HL-60/S4 treated with retinoic acid at 250 ng/mL for 4 days and 3 days (cell line): ENCODE data around the gene SLC32A1.

Experiments
- in situ Hi-C: fragments of 300-500 bp; cut with MboI; formaldehyde crosslinking; loops from 2 replicates; pipeline ENCODE4 v1.7.0; 2022; ENCODE audit warnings: low sequenced_read_pairs

Gene SLC32A1

DNA sequence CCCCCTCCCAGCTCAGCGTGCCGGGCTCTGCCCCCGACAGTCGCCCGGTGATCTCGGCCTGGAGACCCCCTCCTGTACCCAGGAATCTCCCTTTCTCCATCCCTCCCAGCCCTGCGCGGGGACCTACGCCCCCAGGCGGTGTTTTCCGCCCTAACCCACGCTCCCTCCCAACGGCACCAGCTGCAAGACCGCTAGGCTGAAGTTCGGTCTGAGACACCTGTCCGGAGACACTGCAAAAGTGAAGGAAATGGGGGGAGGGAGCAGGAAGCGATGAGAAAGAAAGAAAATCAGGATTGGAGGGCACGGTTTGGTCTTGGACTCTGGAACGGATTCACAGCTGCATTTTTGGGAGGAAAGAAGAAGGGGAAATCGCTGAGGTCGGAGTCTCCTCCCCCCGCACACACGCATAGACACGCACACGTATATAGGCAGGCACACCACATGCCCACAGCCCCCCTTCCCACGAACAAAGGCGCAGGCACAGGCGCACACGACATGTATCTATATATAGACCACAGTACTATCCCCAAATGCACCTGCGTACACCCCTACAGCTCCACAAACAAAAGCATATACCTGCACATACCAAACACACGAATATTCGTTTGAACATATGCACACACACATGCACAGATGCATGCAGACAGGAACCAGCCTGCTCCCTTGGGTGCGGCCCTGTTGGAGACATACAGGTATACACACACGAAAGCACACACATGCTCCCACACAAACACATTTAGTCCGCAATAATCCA is 1.0 kb downstream of the SLC32A1 start:
- in situ Hi-C loops = no loop called here

DNA sequence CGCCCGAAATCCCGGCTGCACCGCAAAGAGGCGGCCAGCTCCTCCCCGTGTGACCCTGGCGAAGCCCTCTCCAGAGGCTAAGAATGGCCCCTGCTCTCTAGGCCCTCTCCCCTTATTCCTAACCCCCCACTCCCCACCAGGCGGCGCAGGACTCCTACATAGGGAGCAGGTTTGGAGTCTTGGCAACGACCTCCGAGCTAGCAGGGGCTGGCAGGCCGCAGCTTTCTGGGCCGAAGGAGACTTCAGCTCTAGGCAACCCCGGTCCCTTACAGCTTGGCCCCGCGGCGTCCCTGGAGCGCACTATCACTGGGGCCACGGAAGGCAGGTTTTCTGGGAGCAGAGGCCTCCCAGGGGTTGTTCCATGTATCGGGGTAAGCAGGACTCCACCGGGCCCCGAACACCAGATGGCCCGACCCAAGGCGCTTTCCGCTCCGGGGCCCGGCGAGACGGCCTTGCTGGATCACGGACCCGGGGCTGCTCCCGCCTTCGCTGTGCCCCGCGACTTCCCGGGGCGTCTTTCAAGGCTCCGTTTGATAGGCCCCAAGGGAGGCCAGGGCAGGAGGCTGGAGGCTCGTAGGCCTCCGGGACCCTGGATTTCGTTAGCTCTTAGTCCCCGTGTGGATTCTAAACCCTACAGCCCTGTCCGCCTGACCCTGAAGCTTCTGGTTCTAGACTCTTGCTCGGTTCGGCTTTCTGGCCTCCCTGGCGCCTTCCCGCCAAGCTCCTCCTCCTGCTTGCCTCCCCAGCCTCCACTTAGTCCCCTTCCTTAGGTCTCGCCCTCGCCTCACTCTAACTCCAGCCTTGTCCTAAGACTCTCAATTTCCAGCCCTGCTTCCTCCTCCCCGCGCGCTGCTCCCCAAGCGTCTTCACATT is 1.9 kb downstream of the SLC32A1 start:
- in situ Hi-C loops = no loop called here

DNA sequence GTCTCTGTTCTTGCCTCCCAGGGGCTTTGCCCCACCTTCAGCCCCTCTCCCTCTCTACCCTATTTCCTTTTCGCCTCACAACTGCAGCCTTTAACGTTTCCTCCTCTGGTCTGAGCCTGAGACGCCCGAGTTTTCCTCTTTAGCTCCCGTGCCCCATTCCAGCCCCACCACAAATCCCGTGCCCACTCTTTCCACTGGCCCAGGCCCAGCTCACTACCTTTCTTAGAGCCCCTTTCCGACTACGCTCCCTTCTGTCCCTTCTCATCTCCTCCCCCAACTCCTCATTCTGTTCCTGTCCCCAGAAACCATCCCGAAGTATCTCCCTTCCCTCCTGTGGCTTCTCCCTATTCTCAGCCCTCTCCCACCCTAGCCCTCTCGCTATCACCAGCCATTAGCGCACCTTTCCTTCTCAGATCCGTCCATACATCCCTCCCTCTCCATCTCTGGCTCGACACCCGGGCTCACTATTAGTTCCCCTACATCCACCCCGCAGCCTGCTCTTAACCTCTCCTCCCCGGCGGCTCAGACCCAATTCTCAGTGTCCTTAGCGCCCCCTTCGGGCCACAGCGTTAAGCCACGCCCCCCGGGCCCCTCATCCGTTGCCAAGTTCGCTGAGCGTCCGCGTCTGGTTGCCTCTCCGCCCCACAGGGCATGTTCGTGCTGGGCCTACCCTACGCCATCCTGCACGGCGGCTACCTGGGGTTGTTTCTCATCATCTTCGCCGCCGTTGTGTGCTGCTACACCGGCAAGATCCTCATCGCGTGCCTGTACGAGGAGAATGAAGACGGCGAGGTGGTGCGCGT is 2.7 kb downstream of the SLC32A1 start:
- in situ Hi-C loops = no loop called here

DNA sequence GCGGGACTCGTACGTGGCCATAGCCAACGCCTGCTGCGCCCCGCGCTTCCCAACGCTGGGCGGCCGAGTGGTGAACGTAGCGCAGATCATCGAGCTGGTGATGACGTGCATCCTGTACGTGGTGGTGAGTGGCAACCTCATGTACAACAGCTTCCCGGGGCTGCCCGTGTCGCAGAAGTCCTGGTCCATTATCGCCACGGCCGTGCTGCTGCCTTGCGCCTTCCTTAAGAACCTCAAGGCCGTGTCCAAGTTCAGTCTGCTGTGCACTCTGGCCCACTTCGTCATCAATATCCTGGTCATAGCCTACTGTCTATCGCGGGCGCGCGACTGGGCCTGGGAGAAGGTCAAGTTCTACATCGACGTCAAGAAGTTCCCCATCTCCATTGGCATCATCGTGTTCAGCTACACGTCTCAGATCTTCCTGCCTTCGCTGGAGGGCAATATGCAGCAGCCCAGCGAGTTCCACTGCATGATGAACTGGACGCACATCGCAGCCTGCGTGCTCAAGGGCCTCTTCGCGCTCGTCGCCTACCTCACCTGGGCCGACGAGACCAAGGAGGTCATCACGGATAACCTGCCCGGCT is 3.4 kb downstream of the SLC32A1 start:
- in situ Hi-C loops = no loop called here

DNA sequence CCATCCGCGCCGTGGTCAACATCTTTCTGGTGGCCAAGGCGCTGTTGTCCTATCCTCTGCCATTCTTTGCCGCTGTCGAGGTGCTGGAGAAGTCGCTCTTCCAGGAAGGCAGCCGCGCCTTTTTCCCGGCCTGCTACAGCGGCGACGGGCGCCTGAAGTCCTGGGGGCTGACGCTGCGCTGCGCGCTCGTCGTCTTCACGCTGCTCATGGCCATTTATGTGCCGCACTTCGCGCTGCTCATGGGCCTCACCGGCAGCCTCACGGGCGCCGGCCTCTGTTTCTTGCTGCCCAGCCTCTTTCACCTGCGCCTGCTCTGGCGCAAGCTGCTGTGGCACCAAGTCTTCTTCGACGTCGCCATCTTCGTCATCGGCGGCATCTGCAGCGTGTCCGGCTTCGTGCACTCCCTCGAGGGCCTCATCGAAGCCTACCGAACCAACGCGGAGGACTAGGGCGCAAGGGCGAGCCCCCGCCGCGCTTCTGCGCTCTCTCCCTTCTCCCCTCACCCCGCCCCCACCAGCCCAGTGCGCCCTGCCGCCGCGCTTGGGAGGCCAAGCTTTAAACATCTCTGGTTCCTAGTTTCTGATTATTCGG is 4.0 kb downstream of the SLC32A1 start:
- in situ Hi-C loops = no loop called here

DNA sequence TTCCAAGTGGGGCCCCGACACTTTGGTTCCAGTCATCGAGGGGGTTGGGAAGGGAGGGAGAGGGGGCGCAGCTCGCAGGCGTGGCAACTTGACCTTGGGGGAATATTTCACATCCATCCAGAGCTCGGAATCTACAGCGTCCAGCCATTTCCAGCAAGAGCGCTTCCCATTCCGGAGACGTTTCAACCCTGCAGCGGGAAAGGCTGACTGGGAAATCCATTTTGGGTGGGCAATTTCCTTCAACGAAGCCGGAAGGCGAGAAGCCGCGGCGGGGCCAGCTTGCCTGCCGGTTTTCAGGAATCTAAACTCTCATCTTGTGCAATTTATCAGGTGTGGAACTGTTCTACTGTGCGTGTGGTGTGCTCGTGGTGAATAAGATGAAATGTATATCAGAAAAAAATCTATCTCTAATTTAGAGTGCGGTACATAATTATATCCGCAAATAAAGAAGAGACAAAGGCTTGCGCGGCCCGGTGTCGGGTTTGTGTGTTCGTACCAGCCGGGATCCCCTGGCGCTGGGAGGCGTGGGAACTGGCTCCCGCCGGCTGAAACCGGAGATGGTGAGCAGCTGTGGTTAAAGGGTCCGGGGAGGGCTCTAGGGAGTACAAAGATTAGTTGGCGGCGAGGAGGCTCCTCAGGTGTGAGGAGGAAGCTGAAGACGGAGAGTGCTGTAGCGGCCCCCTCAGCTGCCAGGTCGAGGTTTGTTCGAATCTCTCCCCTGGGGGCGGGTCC is 4.8 kb downstream of the SLC32A1 start:
- in situ Hi-C loops = no loop called here

DNA sequence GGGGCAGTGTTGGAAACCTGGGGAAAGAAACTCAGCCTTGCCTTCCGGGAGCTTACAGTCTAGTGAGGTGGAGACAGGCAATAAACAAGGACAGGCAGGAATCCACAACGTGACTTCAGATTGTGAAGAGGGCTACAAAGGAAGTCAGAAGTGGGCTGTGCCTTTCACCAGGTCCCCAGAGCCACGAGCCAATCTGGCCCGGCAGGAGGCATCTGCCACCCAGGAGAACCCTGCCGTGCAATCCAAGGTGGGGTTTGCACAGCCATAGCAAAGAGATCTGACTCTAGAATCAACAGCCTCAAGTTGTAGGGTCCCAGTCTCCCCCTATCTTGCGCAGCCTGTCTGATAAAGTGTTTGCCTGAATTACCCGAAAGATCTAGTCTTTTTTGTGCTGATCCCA is 5.5 kb downstream of the SLC32A1 start:
- in situ Hi-C loops = no loop called here

DNA sequence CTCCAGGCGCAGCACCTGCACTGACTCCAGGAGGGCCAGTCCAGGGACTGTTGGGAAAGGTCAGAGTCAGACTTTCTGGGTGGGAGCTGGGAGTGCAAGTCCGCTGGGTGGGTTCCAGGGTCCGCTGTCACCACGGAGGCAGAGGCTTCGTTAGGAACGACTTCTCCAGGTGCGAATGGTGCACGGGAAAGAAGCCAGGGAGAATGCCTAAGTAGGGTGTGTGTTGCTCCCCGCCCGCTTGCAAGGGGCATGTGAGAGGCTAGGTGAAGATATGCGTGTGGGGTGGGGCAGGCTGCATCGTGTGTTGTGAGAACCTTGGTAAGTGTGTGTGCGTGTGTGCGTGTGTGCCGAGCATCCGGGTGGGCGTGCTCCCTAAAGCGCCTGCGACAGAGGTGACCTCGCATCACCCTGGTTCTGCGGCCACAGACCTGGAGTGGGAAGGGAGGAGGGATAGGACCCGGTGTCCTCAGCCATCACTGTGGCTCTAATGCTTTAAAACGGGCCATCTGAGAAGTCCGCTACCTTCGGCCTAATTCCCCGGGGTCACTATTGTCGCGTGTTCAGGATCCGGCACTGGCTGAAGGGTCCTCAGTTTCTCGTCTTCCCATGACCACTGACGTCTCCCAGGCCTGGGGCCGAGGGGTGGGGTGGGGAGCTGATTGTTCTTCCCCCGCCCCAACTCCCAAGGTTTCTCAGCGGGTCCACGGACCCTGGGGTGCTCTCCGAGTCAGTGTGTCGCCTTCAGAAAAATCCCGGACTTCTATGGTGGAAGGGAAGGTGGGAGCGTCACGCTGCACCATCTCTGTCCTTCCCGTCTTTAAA is 6.1 kb downstream of the SLC32A1 start:
- in situ Hi-C loops = no loop called here

DNA sequence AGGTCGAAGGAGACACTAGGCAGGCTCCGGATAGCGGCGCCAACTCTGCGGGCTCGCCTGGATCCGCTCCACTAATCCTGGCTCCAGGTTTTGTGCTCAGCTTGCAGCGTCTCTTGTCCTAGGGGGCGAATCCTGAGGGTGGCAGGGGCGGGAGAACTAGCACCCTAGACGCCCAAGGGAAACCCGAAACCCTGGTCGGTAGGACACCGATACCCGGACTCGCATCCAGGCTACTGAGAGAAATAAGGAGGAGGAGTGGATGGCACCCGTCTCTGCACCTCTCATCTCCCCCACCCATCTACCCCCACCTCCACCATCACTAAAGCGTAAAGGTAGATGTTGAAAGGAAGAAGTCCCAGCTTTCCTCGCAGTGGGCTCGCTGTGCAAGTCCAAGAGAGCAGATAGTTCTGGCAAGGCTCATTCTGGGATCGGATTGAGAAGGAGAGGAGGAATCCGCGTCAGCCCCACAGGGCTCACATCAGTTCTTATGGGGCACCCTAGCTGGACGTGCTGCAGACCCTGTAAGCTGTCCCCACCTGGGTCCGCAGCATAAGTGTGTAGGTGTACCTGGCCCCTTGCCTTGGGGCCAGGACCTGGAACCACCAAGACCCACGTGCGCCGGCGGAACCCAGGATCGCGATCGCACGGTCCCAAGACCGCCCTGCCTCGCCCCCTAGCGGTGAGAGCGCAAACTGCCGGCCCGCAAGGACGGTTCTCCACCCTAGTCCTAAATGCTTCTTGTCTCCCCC is 6.9 kb downstream of the SLC32A1 start:
- in situ Hi-C loops = no loop called here

DNA sequence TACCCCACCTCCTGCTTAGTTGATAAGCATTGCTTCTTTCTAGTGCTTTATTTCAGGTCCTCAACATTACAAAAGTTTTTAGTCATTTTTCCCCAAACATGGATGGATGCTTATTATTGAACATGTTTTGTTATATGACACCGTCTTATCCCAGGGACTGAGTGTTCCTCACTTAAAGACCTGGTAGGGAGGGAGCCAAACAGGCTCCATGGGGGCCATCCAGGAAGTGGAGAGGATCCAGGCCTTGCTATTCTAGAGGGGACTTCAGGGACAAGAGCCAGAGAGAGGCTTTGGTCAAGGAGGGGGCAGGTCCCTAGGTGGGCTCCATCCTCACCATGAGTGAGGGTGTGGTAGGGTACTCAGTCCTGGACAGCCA is 7.4 kb downstream of the SLC32A1 start:
- in situ Hi-C loops = no loop called here

DNA sequence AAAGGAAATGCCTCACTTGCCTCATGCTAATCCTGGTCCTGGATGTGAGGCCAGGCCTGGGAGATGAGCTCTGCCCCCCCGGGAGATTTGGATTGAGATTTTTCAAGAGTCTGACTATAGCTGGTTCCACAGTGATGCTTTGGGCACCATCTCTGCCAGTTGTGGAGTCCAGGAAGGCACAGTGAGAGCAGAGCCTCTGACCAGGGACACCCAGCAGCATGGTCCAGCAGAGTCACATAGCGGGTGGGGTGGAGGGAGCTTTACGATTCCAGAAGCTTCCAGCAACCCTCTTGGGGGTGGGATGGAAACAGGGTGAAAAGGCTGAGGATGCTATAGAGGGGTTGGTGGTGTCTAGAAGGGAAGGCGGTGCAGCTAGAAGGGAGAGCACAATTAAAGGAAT is 8.7 kb downstream of the SLC32A1 start:
- in situ Hi-C loops = no loop called here

DNA sequence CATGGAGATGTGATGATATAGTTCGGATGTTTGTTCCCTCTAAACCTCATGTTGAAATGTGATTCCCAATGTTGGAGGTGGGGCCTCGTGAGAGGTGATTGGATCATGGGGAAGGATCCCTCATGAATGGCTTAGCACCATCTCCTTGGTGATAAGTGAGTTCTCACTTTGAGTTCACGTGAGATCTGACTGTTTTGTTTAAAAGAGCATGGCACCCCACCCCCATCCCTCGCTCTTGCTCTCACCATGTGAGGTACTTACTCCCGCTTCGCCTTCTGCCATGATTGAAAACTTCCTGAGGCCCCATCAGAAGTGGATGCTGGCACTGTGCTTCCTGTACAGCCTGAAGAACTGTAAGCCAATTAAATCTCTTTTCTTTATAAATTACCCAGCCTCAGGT is 10.9 kb downstream of the SLC32A1 start:
- in situ Hi-C loops = no loop called here

DNA sequence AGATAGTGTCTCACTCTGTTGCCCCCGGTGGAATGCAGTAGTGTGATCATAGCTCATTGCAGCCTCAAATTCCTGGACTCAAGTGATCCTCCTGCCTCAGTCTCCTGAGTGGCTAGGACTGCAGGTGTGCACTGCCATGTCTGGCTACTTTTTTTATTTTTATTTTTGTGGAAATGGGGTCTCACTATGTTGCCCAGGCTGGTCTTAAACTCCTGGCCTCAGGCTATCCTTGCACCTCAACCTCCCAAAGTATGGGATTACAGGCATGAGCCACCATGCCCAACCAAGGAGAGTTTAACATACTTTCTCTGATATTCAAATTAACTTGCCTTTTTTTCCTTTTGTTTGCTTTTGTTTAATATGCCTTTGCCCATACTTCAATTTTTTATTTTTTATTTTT is 13.6 kb downstream of the SLC32A1 start:
- in situ Hi-C loops = no loop called here

DNA sequence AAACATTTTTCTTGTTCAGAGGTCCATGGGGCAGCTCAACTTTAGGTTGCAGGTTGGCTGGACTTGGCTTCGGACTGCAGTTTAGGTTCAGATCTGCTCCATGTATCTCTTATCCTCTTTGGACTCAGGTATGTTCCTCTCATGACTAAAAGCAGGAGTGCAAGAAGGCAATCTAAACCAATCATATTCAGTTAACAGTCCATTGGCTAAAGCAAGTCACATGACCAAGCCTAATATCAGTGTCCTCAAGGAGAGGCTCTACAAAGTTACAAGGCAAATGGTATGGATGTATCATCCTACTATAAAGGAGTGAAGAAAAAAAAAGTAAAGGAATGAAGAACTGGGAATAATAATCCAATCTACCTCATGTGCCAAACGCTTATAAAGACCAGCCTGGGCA is 21.5 kb downstream of the SLC32A1 start:
- in situ Hi-C loops = no loop called here

DNA sequence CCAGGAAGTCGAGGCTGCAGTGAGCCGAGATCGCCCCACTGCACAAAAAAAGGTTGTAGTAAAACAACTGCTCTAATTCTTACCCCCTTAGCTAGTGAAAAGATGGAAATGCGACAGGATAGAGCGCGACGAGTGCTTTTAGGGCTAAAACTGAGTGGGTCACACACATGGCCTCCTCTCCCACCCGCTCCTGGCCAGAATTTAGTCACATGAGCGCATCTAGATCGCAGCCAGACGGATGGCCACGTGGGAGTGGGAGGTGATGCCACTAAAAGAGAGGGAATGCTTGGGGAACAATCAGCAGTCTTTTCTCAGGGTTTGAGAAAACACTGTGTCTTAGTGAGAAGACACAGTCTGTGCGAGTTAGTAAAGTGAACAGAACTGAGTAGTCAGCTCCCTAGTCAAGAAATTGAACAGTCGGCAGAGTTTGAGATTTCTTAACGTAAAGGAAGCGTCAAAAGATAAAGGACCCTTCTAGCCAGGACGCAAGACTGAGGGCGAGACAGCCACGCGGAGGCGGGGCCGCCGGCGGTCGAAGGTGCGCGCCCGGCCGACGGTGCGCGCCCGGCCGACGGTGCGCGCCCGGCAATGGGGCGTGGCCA is 23.3 kb downstream of the SLC32A1 start:
- in situ Hi-C loops = no loop called here

DNA sequence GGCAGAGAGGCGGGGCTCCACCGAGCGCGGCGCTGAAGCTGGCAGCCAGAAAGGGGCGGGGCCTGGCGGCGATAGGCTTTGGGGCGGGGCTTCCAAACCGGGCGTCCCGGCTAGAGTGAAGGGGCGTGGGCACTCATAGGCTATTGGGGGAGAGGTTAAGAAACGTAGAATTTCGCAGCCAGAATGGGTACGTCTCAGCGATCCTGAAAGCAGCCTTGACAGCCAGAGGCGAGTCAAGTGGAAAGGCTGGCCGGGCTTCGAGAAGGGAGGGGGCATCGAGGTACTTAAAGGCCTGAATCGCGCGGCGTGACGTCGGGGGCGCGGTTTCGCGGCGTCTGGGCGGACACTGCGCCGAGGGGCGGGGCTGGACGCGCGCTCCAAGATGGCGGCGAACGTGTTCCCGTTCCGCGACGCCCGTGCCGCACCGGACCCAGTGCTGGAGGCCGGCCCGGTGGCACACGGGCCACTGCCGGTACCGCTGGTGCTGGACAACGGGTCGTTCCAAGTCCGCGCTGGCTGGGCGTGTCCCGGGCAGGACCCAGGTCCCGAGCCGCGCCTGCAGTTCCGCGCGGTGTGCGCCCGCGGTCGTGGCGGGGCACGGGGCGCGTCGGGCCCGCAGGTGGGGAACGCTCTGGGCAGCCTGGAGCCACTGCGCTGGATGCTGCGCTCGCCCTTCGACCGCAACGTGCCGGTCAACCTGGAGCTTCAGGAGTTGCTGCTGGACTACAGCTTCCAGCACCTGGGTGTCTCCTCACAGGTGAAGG is 24.0 kb downstream of the SLC32A1 start, which contains the start of gene ACTR5:
ACTR5 (plus strand) TSS at position 364 of the 764 bp plus-strand sequence; CDS start at position 383, 19 bp downstream.
- in situ Hi-C loops = no loop called here

DNA sequence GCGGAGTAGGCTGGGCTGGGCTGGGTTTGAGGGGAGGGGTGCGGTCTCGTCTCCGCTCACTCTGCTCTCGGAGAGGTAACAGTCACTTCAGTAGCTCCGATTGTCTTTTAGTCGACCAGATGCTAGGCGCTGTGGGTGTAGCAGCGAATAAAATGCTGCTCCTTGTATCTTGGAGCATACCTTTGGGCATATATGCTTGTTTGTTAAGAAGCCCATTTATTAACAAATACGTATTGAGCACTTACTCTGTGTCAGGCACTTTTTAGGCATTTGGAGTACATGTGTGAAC is 24.5 kb downstream of the SLC32A1 start:
- in situ Hi-C loops = no loop called here
